SW 1271 (cell line): ENCODE data around the gene FGF11.

Source experiments
- DNase-seq, 2 experiments: peaks; one replicate each; lab custom pipeline; 2025; lab: John Stamatoyannopoulos, UW

The FGF11 gene

DNA sequence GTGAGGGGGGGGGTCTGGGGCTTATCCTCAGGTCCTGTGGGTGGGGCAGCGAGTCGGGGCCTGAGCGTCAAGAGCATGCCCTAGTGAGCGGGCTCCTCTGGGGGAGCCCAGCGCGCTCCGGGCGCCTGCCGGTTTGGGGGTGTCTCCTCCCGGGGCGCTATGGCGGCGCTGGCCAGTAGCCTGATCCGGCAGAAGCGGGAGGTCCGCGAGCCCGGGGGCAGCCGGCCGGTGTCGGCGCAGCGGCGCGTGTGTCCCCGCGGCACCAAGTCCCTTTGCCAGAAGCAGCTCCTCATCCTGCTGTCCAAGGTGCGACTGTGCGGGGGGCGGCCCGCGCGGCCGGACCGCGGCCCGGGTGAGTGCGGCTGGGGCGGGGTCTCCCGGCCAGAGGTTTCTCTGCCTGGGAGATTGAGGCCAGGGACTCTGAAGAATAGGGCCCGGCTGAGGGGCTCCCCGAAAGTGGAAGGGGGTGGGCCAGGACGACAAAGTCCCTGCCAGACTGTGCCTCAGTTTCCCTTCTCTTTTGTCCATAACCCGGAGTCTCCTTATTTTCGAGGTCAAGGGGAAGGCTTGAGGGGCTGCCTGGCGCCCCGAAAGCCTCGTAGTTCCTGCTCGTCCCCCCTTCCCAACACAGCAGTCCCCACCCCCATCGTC lies at the start of gene FGF11:
Gene FGF11 (plus strand): TSS at position 51 of the 651 bp plus-strand sequence. CDS start 109 bp downstream, at position 160.
- DNase-seq, result no peak

DNA sequence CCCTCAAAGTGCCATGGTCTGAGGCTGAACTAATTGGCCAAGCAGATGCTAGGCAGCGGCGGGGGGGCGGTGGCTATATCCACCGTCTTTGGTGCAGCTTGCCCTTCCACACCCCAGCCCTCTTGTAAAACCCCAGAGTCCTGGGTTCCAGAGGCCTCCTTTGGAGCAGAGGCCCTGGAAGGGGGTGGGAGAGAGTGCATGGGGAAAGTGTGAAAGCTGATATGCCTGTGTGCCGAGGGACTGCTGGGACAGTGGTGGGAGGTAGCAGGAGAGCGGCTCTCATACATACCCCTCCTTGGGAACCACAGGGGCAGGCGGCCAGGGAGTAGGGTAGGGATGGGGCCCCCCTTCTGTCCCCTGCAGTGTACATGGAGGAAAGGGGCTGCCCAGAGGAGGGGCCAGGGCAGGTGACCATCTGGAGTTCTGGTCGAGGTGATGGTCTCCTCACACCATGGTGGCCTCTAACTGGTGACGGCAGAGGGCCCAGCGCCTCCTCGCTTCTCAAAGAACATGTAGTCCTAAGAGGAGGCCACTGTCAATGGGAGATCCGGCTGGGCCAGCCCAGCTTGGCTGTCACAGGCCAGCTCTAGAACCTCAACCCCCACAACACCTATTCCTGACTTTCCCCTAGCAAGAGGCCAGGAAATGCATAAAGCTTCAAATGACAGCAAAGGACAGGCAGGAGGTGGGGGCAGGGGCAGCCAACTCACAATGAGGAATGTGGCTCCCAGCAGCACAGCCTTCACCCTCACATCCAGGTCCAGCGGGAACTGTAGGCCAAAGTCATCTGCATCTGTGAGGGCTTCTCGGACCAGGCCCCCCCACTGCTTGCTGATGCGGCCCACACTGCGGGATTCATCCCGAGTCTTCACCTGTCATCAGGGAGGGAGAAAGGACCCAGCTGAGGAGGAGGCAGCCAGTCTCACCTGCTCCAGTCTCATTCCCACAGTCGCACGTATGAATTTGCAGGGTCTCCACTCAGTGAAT lies 49.1 kb upstream of the FGF11 start:
- DNase-seq, result no peak

DNA sequence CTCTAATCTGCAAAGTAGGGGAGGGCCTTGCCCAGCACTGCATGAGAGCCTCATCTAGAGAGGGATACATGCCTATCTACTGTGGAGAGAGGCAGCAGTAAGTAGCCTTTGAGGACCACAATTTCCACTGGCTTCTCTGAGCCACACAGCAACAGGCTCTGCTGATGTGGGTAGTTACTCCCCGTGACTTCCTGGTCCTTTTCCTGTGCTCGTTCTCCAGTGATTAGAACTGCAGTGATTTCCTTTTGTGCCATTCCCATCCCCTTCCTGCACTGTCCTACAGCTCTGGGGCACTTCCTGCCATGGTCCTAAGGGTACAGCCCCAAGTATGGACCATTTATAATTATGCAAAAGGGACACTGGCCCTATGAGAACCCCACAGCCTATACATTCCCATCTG lies 48.0 kb upstream of the FGF11 start:
- DNase-seq, result no peak

DNA sequence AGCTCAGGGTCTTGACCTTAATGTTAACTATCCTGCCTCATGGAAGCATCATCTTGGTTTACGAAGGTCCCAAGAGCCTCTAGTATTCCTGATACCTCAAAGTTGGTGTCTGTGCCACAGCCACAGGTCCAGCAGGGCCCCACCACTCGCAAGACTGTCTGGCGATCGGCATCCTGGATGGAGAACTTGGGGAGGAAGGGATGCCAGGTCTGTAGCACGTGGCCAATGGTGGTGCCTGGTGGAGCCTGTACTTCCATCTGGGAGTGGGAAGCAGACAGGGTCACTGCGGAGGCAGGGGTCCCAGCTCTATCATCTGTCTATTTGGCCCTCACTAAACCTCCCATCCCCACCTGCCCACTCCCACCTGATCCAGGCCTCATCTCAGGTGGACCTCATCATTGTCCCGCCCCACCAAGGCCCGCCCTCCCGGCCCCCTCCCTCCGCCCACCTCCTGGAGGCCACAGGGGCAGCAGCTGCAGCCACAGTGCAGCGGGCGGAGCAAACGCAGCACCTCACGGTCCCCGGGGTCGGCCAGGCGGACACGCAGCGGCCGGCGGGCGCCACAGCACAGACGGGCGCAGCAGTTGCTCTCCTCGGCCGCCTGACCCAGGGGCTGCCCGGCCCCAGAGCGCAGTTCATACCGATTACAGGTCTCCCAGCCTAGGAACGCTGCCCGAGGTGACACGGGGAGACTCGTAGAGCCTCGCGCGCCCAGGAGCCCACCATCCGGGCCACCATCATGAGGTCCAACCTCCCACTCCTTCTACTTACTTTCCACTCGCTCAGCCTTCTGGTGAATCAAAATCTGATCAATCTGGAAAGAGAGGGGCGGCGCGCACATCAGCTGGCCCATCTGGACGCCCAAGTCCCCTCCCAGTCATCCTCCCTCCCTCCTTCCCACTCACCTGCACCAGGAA lies 46.4 kb upstream of the FGF11 start:
- no peak for DNase-seq

DNA sequence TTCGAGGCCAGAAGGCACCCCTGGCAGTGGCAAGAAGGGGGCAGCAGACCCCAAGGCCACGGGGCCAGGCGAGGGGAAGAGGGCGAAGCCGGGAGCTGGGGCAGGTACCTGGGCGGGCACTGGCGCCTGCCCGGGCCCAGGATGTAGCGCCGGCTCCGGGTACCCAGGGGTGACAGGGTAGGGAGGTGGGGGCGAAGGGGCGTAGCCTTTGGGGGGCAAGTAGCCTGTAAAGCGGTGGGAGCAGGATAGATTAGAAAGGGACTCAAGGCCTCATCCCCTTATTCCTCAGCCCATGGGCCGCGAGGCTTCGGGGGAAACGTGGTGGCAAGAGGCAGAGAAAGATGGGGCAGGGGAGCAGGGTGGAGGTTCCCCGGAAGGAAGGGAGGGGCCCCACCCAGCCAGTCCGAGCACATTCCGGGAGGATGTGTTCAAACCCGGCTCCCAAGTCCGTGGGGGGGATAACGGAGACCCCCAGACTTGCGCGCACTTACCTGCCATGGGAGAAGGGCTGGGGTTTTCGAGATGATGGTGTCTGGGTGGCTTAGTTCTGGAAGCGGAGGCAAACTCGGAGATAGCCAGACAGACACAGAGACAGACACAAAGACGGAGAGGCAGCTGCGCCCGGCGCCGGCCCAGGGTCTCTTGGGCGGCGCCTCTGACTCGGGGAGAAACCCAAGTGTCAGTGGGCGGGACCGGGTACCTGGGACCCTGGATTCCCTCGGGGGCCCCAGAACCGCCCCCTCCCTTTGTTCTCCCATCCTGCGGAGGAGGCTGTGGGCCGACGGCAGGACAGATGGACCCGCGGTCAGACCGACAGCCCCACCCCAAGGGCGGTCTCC lies 45.5 kb upstream of the FGF11 start:
- no peak for DNase-seq

DNA sequence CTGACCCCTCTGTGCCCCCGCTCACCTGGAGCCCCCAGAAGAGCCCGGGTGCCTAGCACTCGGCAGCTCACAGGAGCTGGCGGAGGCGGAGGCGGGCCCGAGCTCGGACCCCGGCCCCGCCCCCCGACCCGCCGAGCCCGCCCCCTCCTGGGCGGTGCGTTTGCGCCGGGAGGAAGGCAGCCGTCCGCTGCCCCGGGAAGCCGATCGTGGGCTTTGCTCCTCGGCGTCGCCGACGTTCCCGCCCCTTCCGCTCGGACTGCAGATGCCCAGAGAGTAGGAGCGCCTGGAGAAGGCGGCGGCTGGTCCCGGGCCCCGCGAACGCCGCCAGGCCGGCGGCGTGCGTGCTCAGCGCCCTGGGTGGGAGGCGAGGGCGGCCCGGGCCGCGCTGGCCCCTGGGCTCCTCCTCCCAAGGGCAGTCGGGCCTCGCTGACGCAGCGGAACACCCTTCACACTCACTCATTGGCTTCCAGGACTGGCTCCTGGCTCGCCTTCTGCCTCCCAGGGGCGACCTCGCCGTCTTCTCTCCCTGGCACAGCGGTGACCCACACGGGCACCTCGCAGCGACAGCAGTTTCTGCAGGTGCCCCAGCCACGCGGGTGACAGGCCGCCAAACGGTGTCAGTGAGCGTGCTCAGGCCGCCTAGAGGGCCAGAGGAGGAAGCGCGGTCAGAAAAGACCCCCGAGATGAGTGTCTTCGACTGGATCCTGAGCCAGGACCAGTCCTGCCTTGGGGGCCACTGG lies 44.7 kb upstream of the FGF11 start, which contains the start of gene PLSCR3:
Gene PLSCR3 (minus strand): TSS at position 74 of the 740 bp plus-strand sequence. CDS start 415 bp downstream, outside the sequence.
- DNase-seq, result peak; percentile 60 to 80

DNA sequence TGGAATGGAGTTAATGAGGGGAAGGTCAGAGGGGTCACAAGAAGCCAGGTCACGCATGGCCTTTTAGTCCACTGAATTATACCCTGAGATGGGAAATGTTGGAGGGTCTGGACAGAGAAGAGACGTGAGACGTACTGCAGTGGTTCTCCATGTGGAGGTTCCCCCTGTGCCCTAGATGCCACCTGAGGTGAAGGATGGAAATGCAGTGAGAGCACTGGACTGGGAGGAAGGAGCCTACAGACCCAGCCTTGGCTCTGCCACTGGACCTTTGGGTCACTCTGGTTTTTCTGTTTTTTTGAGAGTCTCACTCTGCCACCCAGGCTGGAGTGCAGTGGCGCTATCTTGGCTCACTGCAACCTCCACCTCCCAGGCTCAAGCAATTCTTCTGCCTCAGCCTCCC lies 43.2 kb upstream of the FGF11 start:
- no peak for DNase-seq

DNA sequence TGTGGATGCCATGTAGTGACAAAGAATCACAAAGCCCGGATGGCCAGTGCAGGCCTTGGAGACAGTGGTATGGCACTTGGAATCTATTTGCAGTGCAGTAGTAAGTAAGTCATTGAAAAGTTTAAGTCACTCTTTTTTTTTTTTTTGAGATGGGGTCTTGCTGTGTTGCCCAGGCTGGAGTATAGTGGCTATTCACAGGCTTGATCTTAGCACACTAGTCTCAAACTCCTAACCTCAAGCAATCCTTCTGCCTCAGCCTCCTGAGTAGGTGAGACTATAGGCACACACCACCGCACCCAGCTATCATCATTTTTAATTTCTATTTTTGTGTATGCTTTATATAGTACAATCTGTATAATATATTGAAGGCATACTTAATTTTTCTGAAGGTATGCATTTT lies 40.7 kb upstream of the FGF11 start:
- no peak for DNase-seq

DNA sequence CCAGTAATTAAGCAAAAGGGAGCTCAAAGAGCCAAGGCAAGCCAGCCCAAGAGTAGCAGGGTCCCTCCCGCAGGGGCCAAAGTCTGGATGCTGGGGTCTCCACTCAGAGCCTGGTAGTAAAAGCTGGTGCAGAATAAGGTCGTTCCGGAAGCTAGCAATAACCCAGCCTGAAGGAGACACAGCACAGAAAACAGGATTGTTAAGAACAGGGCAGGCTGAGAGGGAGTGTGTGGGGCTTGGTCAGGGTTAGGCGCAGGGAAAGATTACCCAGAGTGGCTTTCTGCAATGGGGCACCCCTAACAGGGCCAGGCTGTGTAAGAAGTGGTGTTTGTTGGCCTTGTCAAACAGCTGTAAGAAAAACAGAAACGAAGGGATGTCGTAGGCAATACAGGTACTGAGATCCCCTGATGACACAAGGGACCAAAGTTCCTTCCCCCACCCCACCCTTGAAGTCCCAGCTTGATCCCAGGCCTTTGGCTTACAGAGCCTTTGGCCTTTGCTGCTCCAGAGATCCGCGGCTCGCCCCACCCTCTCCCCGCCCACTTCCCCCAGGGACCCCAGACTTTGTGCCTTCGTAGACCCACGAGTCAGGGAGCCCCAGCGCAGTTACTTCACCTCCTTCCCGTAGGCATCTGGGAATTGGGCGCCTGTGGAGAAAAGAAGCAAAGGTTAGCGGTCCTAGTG lies 36.1 kb upstream of the FGF11 start:
- DNase-seq, result no peak

DNA sequence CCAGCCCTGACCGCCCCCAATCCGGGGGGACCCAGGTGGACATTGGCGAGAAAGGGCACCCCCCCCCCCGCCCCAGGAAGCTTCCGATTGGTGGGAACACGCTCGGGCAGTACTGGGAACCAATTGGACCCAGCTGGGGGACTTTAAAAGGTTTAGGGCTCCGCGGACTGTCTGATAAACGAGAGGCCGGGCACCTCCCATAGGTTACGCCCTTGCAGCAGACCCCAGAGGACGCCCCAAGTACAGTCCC lies 35.7 kb upstream of the FGF11 start:
- DNase-seq, result peak; percentile 84 to 87

DNA sequence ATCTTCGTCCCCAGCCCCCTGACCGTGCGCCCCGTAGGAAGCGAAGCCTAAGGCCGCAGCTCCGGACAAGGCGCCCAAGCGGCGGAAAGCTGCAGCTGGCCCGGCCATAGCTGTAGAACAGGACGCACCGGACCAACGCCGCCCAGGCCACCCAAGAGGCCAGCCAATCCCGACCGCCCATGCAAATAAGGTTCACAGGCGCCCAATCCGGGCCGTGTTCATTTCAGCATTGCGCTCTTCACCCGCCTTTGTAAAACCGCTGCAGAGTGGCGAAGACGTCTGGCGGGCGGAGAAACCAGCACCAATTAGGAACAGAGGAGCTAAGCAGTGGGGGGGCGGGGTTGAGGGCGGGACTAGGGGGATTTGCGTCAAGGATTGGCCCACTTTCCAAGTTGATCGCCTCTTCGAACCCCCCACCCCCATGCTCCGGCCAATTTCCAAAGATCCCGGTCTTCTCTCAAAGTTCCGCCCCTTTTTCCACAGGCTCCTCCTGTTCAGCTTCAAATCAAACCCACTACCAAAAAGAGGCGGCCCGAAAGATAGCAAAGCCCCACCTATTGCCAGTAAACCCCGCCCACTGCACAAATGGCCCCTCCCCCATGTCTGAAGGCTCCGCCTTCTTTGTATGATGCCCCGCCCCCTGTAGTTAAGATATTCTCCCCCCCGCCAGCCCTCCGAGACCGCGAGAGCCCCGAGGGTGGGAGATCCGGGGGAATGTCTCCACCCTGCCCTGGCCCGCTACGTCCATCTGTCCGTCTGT lies 35.2 kb upstream of the FGF11 start, which contains the start of gene TMEM256:
Gene TMEM256 (minus strand): TSS at position 121 of the 760 bp plus-strand sequence. CDS start 13 bp downstream, at position 108.
- DNase-seq, result peak; percentile 98

DNA sequence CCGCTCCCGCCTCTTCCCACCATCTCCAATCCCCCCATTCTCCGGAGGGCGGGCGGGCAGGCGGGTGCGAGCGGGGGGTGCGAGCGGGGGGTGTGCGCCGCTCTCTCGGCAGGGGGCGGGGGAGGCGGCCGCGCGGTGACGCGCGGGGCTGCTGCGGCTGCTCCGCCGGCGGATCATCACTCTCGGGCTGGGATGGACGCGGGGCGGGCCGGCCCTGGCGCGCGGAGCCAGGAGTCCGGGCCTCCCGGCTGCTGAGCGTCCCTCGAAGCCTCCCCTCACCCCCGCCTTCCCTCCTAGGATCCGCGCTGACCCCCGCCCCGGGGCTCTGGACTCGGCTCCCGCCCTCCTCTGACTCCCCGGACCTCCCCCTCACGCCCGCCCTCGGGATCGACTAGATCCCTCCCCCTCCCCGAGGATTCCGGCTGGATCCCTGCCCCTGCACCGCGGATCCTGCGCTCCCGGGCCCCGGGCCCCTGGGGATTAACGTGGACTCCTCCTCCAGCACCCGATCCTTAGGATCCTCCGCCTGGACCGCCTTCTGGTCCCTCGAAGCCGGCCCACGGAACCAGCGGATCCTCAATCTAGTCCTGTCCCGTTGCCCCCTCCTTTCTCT lies 34.5 kb upstream of the FGF11 start:
- DNase-seq, result no peak

DNA sequence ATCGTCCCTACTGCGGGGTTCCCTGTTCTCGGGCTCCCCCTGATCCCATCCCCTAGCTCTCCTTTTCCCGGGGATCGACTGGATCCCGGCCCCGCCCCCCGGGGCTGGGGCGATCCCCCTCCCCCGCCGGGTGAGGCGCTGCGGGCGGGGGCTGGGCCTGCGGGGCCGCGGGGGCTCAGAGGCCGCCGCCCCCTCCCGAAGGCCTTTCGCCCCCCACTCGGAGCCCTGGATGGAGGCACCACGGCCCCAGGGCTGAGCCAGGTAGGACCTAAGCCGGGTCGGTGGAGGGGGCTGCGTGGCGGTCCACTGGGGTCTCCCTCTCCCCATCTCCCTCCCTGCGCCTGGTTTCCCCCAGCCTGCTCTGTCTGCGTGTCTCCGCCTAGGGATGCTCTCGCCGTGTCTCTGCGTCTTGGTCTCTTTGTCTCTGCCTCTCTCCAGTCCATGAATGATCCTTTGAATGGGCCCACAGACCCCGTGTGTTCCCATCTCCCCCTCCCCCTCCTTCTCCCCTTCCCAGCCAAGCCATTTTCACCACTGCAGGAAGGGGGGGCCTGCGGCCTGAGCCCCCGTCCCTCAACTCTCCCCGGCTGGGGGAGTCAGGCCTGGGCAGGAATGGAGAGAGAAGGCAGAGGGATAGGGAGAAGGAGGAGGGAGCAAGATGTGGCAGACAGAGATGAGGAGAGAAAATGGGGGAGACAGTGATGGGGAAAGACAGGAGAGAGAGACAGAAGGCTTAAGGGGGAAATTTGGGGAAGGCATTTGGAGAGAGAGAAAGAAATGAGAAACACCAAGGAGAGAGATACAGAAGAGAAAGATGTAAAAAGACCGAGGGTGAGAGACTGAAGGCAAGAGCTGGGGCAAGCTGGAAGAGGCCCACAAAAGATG lies 33.7 kb upstream of the FGF11 start:
- no peak for DNase-seq

DNA sequence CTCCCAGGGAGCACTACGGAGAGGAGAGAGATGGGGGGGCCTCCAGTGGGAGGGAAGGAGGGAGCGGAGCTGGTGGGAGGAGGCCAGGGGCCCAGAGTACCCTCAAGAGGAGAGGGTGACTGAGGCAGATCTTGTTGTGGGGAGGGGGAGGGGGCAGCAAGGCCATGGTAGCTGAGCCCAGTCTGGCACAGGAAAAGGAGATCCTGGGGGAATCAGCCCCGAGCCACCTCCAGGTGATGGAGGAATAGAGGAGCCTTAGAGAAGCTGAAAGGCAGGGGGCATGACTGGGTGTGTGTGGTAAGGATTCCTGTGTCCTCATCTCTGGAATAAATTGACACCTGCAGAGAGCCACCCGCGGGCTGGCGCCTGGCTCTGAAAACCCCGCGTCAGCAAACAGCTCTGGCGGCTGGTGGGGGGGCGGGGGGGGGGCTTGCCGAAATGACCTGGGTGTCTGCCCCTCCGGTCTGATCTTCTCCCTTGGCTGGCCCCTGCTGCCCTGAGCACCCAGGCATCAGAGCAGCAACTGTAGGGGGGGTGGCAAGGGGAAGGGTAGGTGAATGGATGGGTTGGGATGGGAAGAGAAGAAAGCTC lies 33.0 kb upstream of the FGF11 start:
- no peak for DNase-seq

DNA sequence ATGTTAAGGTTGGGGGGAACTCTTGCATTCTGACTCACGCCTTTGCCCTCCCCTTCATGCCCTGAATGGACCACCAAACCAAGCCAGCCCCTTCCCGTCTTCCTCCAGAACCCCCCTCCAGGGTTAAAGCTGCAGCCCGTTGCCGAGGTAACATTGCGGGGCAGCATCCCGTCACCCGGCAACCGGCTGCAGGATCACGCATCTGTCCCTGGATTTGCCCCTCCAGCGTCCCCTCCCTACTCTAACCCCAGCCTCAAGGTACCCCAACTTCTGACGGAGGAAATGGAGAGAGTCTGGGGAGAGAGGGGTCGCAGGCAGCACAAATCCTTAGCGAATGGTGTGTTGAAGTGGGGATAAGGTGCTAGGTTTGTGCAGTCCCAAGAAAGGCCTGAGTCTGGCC lies 32.2 kb upstream of the FGF11 start:
- no peak for DNase-seq

DNA sequence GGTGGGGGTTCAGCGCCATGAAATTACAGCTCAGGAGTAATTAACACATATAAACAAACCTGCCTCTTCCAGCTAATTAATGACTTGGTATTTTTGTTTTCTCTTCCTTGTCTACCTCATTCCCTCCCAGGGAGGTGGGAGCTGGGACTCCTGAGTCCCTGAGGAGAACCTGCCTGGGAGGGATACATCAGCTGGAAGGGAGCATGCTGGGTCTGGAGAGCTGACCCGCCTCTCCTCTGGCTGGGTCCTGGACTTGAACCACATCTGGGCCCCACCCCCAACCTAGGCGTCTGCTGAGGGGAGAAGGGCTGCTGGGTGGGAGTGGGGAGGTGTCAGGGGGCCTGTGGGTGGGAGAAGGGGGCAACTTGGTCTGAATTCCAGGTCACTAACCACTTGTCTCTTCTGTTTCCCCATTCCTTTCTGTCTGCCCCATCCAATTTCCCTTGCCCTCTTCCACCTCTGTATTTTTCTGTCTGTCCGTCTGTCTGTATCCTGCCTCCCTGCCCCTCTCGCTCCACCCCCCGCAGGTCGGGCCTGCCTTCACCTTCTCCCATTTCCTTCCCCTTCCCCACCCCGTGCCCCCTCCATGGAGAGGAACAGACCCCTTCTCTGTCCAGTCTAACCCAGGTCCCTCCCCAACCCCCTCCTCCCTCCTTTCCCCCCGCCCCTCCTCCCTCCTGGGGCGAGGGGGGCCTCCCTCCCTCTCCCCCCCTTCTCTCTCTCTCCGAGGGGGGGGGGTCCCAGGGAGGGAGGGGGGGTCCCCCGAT lies 31.6 kb upstream of the FGF11 start, which contains the start of gene NLGN2:
Gene NLGN2 (plus strand): TSS at position 361 of the 767 bp plus-strand sequence. CDS start 411 bp downstream, outside the sequence.
- no peak for DNase-seq
